Smooth muscle cell (in vitro differentiated cells): ENCODE results near the gene ANXA11. TPM values are rescaled to one million over a fixed set of nuclear protein-coding genes. Genes with fewer than 3 reads are reported as not detected.

Experiments
- DNase-seq: peaks from one replicate; lab custom pipeline; 2025; ENCODE audit not compliant: unreplicated experiment; lab: John Stamatoyannopoulos, UW
- H2AFZ ChIP-seq: fragments of 200-600 bp; sonication (generic); 2 replicates; pipeline ENCODE4 v1.6.0; 2016; ENCODE audit warnings: antibody characterized with exemption, low read depth, mild to moderate bottlenecking
- H3F3A ChIP-seq: fragments of 200-600 bp; sonication (generic); 2 replicates; pipeline ENCODE4 v1.6.0; 2017; ENCODE audit warnings: antibody characterized with exemption, low read depth
- H3K27ac ChIP-seq: fragments of 200-600 bp; sonication (generic); 2 replicates; pipeline ENCODE4 v1.5.1; 2016; ENCODE audit warnings: low read depth, mild to moderate bottlenecking
- H3K27me3 ChIP-seq: fragments of 200-600 bp; sonication (generic); 2 replicates; pipeline ENCODE4 v1.6.1; 2016; ENCODE audit warnings: low read depth, mild to moderate bottlenecking
- H3K36me3 ChIP-seq: fragments of 200-600 bp; sonication (generic); 2 replicates; pipeline ENCODE4 v1.5.1; 2016; ENCODE audit warnings: low read depth
- H3K4me1 ChIP-seq: fragments of 200-600 bp; sonication (generic); 2 replicates; pipeline ENCODE4 v1.5.1; 2016; ENCODE audit warnings: low read depth
- H3K4me2 ChIP-seq: fragments of 200-600 bp; sonication (generic); 2 replicates; pipeline ENCODE4 v1.6.0; 2016; ENCODE audit warnings: mild to moderate bottlenecking
- H3K4me3 ChIP-seq: fragments of 200-600 bp; sonication (generic); 2 replicates; pipeline ENCODE4 v1.5.1; 2016; ENCODE audit warnings: mild to moderate bottlenecking
- H3K79me2 ChIP-seq: fragments of 200-600 bp; sonication (generic); 2 replicates; pipeline ENCODE4 v1.6.0; 2016; ENCODE audit warnings: low read depth, mild to moderate bottlenecking
- H3K9ac ChIP-seq: fragments of 200-600 bp; sonication (generic); 2 replicates; pipeline ENCODE4 v1.6.0; 2016; ENCODE audit warnings: low read depth
- H3K9me3 ChIP-seq: fragments of 200-600 bp; sonication (generic); replicated peaks from 2 replicates; pipeline ENCODE4 v1.5.1; 2016; ENCODE audit warnings: low read depth
- H4K20me1 ChIP-seq: fragments of 200-600 bp; sonication (generic); 2 replicates; pipeline ENCODE4 v1.6.0; 2016; ENCODE audit warnings: low read depth
- CTCF ChIP-seq: fragments of 200-600 bp; sonication (generic); IDR thresholded peaks from 2 replicates; pipeline ENCODE4 v1.5.1; 2017; ENCODE audit warnings: borderline replicate concordance, mild to moderate bottlenecking, antibody characterized with exemption; ENCODE audit not compliant: insufficient read depth, poor library complexity, severe bottlenecking
- WGBS: methylation state at CpG from one replicate; pipeline ENCODE4 v1.1.7; 2016; ENCODE audit warnings: low lambda C conversion rate; 5-methylcytosine and 5-hydroxymethylcytosine counted together
- polyA plus RNA-seq: library from polyadenylated mRNA; unstranded; fragments of >200 nt; fragmentation: Nextera tagmentation; extraction: Ambion mirVana; gene quantifications from 2 replicates; pipeline ENCODE4 v1.2.1, GENCODE V29; 2016
- total RNA-seq: library from RNA; depleted of rRNA; stranded (reverse); fragments of >200 nt; gene quantifications from 2 replicates; pipeline ENCODE4 v1.2.3, GENCODE V29; 2014

ANXA11 gene
- total and polyA plus RNA-seq, 2 experiments from 2014 or later: 36.6 to 93.4 TPM

- Histone ChIP-seq H2AFZ (no peak overlapping the region), H3K4me1 (no peaks in the 10 kb centered on the region), H3K27me3 (no peaks in the 10 kb centered on the region), H3K4me3 (no peak overlapping the region), H3K9me3 (no peaks in the 10 kb centered on the region), H3K79me2 (peaks cover 91% of the 10 kb centered on the region), H3K9ac (no peak overlapping the region), H3F3A (no peaks in the 10 kb centered on the region), H3K36me3 (no peaks in the 10 kb centered on the region), H3K4me2 (no peak overlapping the region), H3K27ac (no peak overlapping the region), H4K20me1 (peaks cover 90% of the 10 kb centered on the region)
- no peak for DNase-seq
- no peak for TF ChIP-seq CTCF
- WGBS: 97% methylated on average over 14 of the region's 14 CpGs
Observed at GRCh38 chr10:80197972-80198916, 7.1 kb downstream of the ANXA11 start.

DNA sequence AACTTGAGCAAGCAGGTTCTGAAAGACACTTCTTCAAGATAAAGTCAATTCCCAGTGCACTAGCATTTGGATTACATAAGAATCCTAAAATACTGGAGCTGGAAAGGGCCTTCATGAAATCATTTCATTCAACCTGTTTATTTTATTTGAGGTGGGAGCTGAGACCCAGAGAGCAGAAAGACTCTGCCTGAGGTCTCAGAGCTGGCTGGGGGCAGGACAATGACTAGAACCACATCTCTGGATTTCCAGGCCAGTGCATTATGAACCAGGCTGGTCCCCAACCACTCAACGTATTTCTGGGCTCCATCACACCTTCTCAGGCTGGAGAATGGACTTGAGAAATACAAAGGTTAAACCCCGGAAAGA is 8.4 kb downstream of the ANXA11 start:
- no peak overlapping the region for H3K4me2 ChIP-seq
- no peaks in the 10 kb centered on the region for H3K9me3 ChIP-seq
- no peak overlapping the region for H3K4me3 ChIP-seq
- H3K4me1 ChIP-seq: no peaks in the 10 kb centered on the region
- no peaks in the 10 kb centered on the region for H3F3A ChIP-seq
- H3K9ac ChIP-seq: no peak overlapping the region
- DNase-seq: no peak
- TF ChIP-seq CTCF: no peak
- peaks cover 88% of the 10 kb centered on the region for H4K20me1 ChIP-seq
- peaks cover 91% of the 10 kb centered on the region for H3K79me2 ChIP-seq
- no peaks in the 10 kb centered on the region for H3K27me3 ChIP-seq
- no peaks in the 10 kb centered on the region for H3K36me3 ChIP-seq
- H2AFZ ChIP-seq: no peak overlapping the region
- H3K27ac ChIP-seq: peak overlapping the region; percentile 45
- 95% methylated on average over 2 of the region's 2 CpGs for WGBS

GRCh38 chr10:80196270-80196949 is 8.9 kb downstream of the ANXA11 start:
- peak overlapping the region; percentile 45 for H3K27ac ChIP-seq
- H3K27me3 ChIP-seq: no peaks in the 10 kb centered on the region
- no peaks in the 10 kb centered on the region for H3K9me3 ChIP-seq
- TF ChIP-seq CTCF: no peak
- DNase-seq: no peak
- H3F3A ChIP-seq: no peaks in the 10 kb centered on the region
- no peak overlapping the region for H2AFZ ChIP-seq
- peaks cover 91% of the 10 kb centered on the region for H3K79me2 ChIP-seq
- H3K9ac ChIP-seq: no peak overlapping the region
- no peak overlapping the region for H3K4me2 ChIP-seq
- 81% methylated on average over 8 of the region's 8 CpGs for WGBS
- no peak overlapping the region for H3K4me3 ChIP-seq
- no peaks in the 10 kb centered on the region for H3K36me3 ChIP-seq
- peaks cover 88% of the 10 kb centered on the region for H4K20me1 ChIP-seq
- no peaks in the 10 kb centered on the region for H3K4me1 ChIP-seq
